Measurements from ENCODE around the gene ATG14.

ATG14 gene

DNA sequence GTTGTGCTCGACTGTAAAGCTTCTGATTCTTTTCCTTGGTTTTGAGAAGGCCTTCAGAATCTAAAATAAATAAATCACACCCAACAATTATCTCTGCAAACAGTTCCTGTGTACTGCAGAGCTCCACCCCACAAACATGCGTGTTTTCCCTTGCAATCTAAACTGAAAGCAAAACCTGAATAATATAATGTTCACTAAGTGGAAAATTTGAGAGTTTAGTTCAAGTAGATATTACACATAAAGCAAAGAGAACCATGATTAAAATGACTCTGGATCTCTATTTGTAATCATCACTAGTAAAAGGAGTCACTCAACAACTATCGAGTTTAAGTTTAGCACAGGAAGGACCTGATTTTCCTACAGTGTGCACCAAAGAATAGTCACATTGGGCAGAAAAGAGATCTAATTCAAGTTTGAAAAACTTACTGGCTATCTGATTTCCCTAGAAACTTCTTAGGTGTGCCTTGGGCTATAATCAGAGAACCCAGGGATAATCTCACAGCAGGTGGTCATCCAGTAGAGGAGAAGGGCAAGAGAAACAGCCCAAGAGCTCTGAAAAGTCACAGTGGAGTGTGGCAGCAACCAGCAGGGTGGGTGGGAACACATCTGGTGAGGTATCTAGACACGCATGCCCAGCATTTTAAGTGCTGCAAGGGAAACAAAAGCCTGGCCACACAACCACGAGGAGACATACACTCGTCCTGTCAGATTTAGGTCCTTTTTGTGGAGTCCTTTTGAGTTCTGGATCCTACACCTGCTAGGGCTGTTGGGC, 25.4 kb downstream of the ATG14 start:
- no peak for DNase-seq (ENCODE audit: low read depth)

GRCh38 chr14:55384536-55384935, 27.1 kb downstream of the ATG14 start:
- DNase-seq (ENCODE audit: low read depth), result no peak

DNA sequence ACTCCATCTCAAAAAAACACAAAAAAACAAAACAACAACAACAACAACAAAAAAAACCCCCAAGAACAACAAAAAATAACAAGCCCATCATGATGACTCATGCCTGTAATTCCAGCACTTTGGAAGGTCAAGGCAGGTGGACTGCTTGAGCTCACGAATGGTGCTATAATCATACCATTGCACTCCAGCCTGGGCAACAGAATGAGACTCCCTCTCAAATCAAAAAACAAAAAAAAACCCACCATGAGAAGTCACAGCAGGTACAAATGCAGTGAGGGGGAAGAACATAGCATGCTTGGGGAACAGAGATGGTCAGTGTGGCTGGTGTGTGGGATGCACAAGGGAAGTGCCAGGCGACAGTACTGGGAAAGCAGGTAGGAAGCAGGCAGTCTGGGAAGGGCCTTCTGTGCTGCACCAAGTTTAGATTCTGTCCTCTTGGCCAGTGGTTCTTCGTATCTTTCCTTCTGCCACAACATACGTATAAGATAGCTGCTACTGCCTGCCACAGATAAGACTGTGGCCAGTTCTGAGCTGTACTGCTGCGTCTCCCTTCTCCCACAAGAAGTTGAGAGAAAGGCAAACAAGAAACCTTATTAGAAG, 28.0 kb downstream of the ATG14 start:
- no peak for DNase-seq (ENCODE audit: low read depth)

DNA sequence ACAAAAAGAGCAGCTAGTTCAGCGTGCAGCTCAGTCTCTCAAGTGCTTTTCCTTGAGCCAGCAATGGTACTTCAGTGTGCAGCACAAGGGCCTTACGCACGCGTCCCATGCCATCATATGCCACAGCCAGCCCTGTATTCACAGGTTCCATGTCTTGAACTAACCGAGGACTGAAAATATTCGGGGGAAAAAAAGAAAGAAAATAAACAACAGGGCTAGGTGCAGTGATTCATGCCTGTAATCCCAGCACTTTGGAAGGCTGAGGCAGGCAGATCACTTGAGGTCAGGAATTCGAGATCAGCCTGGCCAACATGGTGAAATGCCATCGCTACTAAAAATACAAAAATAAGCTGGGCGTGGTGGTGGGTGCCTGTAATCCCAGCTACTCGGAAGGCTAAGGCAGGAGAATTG, 28.6 kb downstream of the ATG14 start:
- peak; percentile 53 for DNase-seq (ENCODE audit: low read depth)

GRCh38 chr14:55382483-55382882, 29.1 kb downstream of the ATG14 start:
- DNase-seq (ENCODE audit: low read depth), result peak; percentile 60

DNA sequence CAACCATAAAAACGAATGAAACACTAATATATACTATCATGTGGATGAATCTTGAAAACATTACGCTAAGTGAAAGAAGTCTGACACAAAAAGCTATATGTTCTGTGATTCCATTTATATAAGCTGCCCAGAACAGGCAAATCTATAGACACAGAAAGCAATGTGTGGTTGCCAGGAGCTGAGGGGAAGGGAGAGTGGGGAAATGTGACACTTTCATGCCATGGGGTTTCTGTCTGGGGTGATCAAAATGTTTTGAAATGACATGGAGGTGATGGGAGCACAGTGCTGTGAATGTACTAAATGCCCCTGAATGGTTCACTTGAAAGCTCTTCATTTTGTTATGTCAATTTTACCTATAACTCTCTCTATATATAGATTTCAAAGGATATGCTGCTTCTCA, 30.1 kb downstream of the ATG14 start:
- DNase-seq (ENCODE audit: low read depth), result no peak

- DNase-seq (ENCODE audit: low read depth), result no peak
Measured at GRCh38 chr14:55381040-55381439, 30.6 kb downstream of the ATG14 start.

DNA sequence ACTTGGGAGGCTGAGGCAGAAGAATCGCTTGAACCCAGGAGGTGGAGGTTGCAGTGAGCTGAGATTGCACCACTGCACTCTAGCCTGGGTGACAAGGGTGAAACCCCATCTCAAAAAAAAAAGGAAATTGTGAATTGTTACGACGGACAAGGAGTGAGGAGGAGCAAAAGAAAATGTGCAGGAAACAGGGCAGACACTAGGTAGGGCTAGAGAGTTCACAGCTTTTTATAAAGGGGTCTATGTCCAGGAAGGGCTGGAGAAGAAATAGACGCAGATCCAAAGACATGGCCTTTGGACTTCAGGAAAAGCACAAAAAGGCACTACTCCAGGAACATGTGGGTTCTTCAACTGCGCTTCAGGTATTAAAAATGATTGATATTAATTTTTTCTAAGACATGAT, 34.4 kb downstream of the ATG14 start:
- DNase-seq (ENCODE audit: low read depth), result no peak

GRCh38 chr14:55374771-55375170, 36.9 kb downstream of the ATG14 start:
- no peak for DNase-seq (ENCODE audit: low read depth)

- peak; percentile 88 for DNase-seq (ENCODE audit: low read depth)
Measured at GRCh38 chr14:55373784-55374705, 37.6 kb downstream of the ATG14 start.

DNA sequence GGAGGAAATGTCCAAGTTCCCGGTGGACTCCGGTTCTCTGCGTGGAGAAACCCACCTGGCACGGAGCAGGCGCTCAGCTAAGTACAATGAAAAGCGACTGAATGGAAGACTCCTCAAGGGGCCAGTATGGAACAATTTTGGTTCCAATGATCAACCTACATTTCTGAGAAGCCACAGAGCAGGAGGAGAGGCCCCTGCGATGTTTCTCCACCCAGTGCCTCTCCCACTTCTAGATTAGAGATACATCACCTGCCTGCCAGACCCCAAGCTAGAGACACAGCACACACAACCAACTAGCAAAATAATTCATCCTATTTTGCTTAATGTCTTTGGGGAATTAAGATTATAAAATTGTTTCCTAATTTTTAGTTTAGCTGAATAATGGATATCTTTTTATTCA, 38.8 kb downstream of the ATG14 start:
- no peak for DNase-seq (ENCODE audit: low read depth)

- no peak for DNase-seq (ENCODE audit: low read depth)
Measured at GRCh38 chr14:55372423-55372822, 39.2 kb downstream of the ATG14 start.

DNA sequence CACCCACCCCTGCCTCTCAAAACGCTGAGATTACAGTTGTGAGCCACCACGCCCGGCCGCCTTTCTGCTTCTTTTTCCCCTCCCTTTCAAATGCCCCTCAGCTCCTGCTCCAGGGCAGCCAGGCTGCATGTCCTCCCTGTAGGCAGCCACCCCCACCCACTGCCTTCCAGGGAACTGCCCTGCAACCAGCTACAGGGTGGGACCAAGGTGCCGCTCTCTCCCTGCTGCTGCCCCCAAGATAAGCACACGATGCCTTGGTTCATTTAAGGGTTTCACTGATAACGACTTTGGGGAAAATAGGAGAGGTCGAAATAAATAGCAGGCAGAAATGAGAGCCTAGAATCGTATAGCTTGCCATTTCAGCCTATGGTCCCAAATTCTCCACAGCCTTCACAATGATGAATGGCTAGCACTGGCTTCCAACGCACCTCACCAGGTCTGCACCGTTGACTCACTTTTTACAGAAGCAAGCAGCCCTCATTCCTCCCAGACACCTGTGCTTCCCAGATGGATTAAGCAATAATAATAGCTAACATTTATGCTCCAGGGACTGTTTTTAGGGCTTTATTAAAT, 40.7 kb downstream of the ATG14 start:
- DNase-seq (ENCODE audit: low read depth), result no peak

- DNase-seq (ENCODE audit: low read depth), result peak; percentile 77
Measured at GRCh38 chr14:55366271-55366670, 45.4 kb downstream of the ATG14 start.

- DNase-seq (ENCODE audit: low read depth), result no peak
Measured at GRCh38 chr14:55361190-55361589, 50.4 kb downstream of the ATG14 start.

DNA sequence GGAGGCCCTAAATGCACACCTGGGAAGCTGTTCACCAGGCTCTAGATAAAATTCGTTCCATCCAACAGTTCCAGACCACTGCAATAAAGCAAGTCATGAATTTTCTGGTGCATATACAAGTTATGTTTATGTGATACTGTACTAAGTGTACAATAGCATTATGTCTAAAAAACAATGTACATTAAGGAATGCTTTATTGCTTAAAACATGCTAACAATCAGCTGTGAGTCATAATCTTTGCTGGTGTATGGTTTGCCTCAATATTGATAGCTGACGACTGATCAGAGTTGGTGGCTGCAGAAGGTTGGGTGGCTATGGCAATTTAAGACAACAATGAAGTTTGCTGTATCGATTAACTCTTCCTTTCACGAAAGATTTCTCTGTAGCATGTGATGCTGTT, 52.3 kb downstream of the ATG14 start:
- DNase-seq (ENCODE audit: low read depth), result no peak

GRCh38 chr14:55356913-55357312, 54.7 kb downstream of the ATG14 start:
- no peak for DNase-seq (ENCODE audit: low read depth)

GRCh38 chr14:55355922-55356321, 55.7 kb downstream of the ATG14 start:
- DNase-seq (ENCODE audit: low read depth), result no peak

GRCh38 chr14:55354500-55354899, 57.1 kb downstream of the ATG14 start:
- DNase-seq (ENCODE audit: low read depth), result peak; percentile 56

- no peak for DNase-seq (ENCODE audit: low read depth)
Measured at GRCh38 chr14:55353686-55354467, 57.8 kb downstream of the ATG14 start.

- no peak for DNase-seq (ENCODE audit: low read depth)
Measured at GRCh38 chr14:55352201-55352600, 59.4 kb downstream of the ATG14 start.

- DNase-seq (ENCODE audit: low read depth), result no peak
Measured at GRCh38 chr14:55351111-55351510, 60.5 kb downstream of the ATG14 start.

All from iris pigment epithelial cell (primary cell).